ENCODE data around the gene RGS16.

The RGS16 gene

GRCh38 chr1:182574156-182574555 is 30.0 kb downstream of the RGS16 start:
- DNase-seq: no peak

GRCh38 chr1:182570611-182570970 is 33.6 kb downstream of the RGS16 start:
- DNase-seq: no peak

GRCh38 chr1:182569939-182570610 is 34.1 kb downstream of the RGS16 start:
- no peak for DNase-seq

GRCh38 chr1:182568647-182569284 is 35.4 kb downstream of the RGS16 start:
- DNase-seq: no peak

GRCh38 chr1:182567629-182568028 is 36.6 kb downstream of the RGS16 start:
- DNase-seq: no peak

GRCh38 chr1:182565537-182565936 is 38.7 kb downstream of the RGS16 start:
- DNase-seq: no peak

- no peak for DNase-seq
Observed at GRCh38 chr1:182564406-182565004, 39.7 kb downstream of the RGS16 start.

GRCh38 chr1:182563095-182563494 is 41.1 kb downstream of the RGS16 start:
- no peak for DNase-seq

GRCh38 chr1:182561456-182561855 is 42.7 kb downstream of the RGS16 start:
- peak; percentile 9 for DNase-seq

GRCh38 chr1:182560392-182560984 is 43.7 kb downstream of the RGS16 start:
- DNase-seq: no peak

GRCh38 chr1:182556279-182556678 is 47.9 kb downstream of the RGS16 start:
- no peak for DNase-seq

- no peak for DNase-seq
Observed at GRCh38 chr1:182555493-182555892, 48.7 kb downstream of the RGS16 start.

- no peak for DNase-seq
Observed at GRCh38 chr1:182552527-182552926, 51.7 kb downstream of the RGS16 start.

- DNase-seq: peak; percentile 23
Observed at GRCh38 chr1:182549811-182550210, 54.4 kb downstream of the RGS16 start.

GRCh38 chr1:182549346-182549745 is 54.8 kb downstream of the RGS16 start:
- no peak for DNase-seq
